ENCODE results near the gene PLEKHG4B.

- no peak for TF ChIP-seq CTCF (IDR thresholded peaks at IDR 0.05; ENCODE audit: low read length)
- no peak for TF ChIP-seq EZH2 (optimal IDR thresholded peaks at IDR 0.05; ENCODE audit: low read depth, low read length)
These were observed 81.7 kb downstream of the PLEKHG4B start for GRCh38 chr5:173392-174290.

Data from MM.1S (cell line).